H54 (cell line): ENCODE results near the gene ZNF365.

Experiments used
- DNase-seq: peaks from one replicate; pipeline ENCODE4 v3.0.0; 2011; ENCODE audit warnings: low spot score, mixed read lengths; ENCODE audit not compliant: insufficient read length
- FAIRE-seq: peaks from 3 replicates; lab custom pipeline; 2011; peaks lifted over from hg19 to GRCh38; lab: Jason Lieb, UNC
- POLR2A ChIP-seq: IDR thresholded peaks from 2 replicates; pipeline ENCODE4 v1.6.1; 2011; ENCODE audit warnings: low read depth, mild to moderate bottlenecking, low read length

ZNF365 gene

GRCh38 chr10:62414359-62414758, 40.2 kb downstream of the ZNF365 start:
- DNase-seq (no peak), FAIRE-seq (peak; percentile 36)
- TF ChIP-seq POLR2A = no peak

- FAIRE-seq (peak; percentile 99), DNase-seq (peak; percentile 19)
- no peak for TF ChIP-seq POLR2A
These were observed 48.0 kb downstream of the ZNF365 start for GRCh38 chr10:62422068-62422590.

- FAIRE-seq = no peak
- no peak for DNase-seq
- no peak for TF ChIP-seq POLR2A
These were observed 49.9 kb downstream of the ZNF365 start for GRCh38 chr10:62424026-62424425.

DNA sequence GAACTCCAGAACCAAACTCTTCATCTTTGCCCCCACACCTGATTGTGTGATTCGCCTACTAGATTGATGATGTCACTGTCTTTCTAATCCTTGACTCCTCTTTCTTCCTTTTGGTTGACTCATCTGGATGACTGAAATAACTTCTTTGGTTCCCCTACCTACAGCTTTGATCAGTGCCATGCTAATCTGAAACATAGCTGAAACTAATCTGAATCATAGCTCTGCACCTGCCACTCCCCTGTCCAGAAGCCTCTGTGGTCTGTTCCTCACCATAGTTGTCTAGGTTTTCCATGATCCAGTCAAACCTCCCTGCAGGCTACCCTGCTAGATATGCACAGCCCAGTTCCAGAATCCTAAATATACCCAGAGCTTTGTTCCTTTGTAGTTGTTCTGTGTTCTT, 51.9 kb downstream of the ZNF365 start:
- FAIRE-seq = peak; percentile 75

DNA sequence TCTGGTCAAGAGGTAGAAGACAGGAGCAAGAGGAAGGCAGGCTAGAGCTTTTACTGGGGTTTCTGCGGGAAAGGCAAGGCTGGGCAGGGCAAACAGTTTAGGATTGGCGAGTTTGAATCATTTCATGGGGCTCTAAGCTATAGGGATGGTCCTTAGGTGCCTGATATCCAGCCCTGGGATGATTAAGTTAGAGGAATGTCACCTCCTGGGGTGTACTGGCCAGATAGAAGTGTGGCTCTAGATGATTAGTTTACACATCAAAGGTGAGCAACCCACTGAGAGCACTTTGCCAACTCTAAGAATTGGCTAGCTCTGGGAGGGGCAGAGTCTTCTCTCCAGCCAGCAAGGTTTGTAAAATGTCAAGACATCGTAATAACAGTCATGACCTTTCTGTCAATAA, 52.4 kb downstream of the ZNF365 start:
- no peak for FAIRE-seq
- TF ChIP-seq POLR2A = no peak
- DNase-seq = no peak

More for the DNA sequence above, 51.9 kb downstream of the ZNF365 start:
- no peak for TF ChIP-seq POLR2A
- peak; percentile 34 for DNase-seq

DNA sequence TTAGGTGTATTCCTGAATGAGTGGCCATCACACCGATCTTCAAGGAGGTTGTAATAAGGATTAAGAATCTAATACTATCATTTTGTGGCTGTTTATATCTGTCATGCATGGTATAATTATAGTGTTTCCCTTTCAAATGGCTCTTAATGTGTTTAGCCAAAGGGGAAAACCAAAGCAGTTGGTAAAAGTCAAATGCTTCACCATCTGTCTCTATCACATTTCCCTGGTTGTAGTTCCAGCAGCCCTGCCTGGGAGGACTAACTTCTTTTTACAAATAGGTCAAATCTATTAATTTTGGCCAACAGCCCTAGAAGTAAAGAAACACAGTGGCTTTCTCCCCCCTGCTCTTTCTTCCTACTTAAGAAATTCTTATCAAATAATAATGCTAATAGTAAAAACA, 56.7 kb downstream of the ZNF365 start:
- FAIRE-seq = no peak
- DNase-seq = no peak
- no peak for TF ChIP-seq POLR2A

DNA sequence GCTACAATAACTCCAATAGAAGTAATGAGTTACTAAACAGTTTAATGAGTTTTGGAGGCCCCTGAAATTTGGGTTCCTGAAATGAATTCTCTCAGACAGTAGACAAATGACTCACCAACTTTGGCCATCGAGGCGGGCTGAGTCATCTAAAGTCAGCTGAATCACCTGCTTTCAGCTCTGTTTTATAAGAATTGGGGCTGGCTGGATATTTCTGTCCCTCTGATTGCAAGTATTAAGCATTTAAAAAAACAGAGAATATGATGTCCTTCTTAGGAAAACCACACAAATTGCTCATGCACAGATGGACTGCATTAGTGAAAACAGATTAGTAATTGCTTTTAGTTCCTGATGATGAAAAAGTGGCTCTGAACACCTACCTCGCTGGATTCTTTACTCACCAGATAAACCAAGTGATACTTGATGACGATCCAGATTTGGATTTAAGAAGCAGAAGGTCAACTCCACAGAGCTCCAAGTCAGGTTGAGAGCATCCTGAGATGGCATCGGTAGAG, 59.1 kb downstream of the ZNF365 start:
- FAIRE-seq = peak; percentile 99
- TF ChIP-seq POLR2A = no peak
- DNase-seq = peak; percentile 40

- FAIRE-seq = no peak
- no peak for DNase-seq
- TF ChIP-seq POLR2A = no peak
These were observed 59.7 kb downstream of the ZNF365 start for GRCh38 chr10:62433901-62434300.

DNA sequence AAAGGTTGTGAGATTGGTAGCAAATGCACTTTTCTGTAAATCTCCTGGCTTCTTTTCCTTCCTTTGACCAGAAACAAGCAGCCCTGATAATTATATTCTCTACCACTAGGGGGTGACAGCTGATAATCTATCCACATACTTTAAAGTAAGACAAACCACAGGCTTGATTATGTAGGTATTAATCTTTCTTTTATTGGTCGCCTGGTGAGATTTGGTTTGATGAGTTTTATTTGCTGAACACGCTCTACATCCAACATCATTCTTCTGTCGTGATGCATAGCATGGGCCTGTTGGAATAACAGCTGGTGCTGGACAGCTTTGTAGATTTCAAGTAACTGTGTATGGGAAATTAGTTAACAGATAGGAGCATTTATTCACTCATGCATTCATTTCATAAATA, 63.5 kb downstream of the ZNF365 start:
- peak; percentile 98 for FAIRE-seq
- peak; percentile 31 for DNase-seq
- no peak for TF ChIP-seq POLR2A

GRCh38 chr10:62442006-62442405, 67.8 kb downstream of the ZNF365 start:
- no peak for FAIRE-seq
- DNase-seq = no peak
- no peak for TF ChIP-seq POLR2A

DNA sequence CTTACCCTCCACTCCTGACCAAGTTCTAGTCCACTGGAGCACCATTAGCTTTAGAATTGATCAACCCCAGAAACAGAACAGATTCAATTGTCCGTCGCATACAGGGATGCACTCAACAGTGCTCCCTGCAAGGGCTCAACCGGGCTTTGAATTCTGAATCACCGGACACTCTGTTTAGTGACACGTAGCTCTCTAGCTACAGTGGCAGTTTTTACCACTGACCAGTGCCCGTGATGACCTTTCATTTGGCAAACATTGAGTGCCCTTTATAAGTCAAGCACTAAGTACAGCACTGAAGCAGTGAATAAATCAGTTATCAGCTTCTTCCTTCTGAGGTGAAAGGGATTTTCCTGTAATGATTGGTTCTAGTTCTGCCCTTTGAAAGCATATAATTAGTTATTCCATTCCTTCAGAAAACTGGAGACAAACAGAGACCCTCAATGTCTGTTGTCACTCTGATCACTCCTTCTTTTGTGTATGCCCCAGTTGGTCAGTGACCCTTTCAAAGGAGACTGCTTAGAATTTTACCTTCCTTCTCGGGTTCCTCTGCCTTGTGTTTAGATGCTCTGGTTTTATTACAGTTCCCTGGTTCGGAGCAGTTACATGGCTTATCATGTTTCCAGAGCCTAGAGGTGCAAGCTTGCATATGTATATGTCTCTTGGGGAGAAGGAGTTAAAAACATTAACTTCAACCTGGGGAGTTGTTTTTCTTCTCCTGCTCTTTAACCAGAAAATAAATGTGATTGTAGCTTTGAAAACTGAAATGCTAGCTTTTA, 68.9 kb downstream of the ZNF365 start:
- TF ChIP-seq POLR2A = no peak
- DNase-seq (no peak), FAIRE-seq (no peak)

GRCh38 chr10:62443866-62444265, 69.7 kb downstream of the ZNF365 start:
- no peak for DNase-seq
- TF ChIP-seq POLR2A = no peak
- FAIRE-seq = no peak

GRCh38 chr10:62446627-62447026, 72.5 kb downstream of the ZNF365 start:
- FAIRE-seq (no peak), DNase-seq (no peak)
- TF ChIP-seq POLR2A = no peak

GRCh38 chr10:62450912-62451610, 76.9 kb downstream of the ZNF365 start:
- TF ChIP-seq POLR2A = no peak
- no peak for DNase-seq
- peak; percentile 27 for FAIRE-seq

DNA sequence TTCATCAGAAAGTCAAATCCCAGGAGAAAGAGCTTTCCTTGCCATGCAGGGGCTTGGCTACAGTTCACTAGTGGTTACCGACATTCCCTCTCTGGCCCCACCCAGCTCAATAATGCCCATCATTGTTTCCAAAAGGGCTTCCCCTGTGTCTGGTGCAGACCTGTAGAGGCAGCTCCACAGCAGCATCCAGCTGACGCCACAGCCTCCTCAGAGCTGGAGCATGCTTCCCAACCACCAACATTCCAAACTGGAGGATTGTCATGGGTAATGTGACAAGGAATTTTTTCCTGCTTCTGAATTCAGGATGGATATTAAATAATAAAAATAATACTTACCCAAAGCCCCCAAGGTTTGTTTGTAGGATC, 77.4 kb downstream of the ZNF365 start:
- no peak for FAIRE-seq
- no peak for DNase-seq
- TF ChIP-seq POLR2A = no peak
